HG03558 (cell line): ENCODE measurements around the gene INTS15.

Experiments
- ATAC-seq: cut with Tn5 transposase; IDR thresholded peaks from one replicate; pipeline ENCODE4 v1.9.1; 2021; ENCODE audit warnings: moderate number of reproducible peaks; ENCODE audit not compliant: unreplicated experiment; ENCODE audit errors: extremely low read depth

The INTS15 gene

GRCh38 chr7:6640246-6640721 lies 50.5 kb downstream of the INTS15 start:
- no peak for ATAC-seq

GRCh38 chr7:6641305-6642035 lies 51.6 kb downstream of the INTS15 start:
- ATAC-seq = no peak

GRCh38 chr7:6642239-6642839 lies 52.5 kb downstream of the INTS15 start:
- ATAC-seq = no peak

GRCh38 chr7:6642861-6643640 lies 53.2 kb downstream of the INTS15 start:
- ATAC-seq = no peak

GRCh38 chr7:6643915-6644625 lies 54.2 kb downstream of the INTS15 start:
- no peak for ATAC-seq

- ATAC-seq = no peak
Measured at GRCh38 chr7:6644728-6645127, 54.9 kb downstream of the INTS15 start.

- ATAC-seq = no peak
Measured at GRCh38 chr7:6646465-6646864, 56.6 kb downstream of the INTS15 start.

GRCh38 chr7:6647080-6647479 lies 57.3 kb downstream of the INTS15 start:
- ATAC-seq = no peak

GRCh38 chr7:6647541-6647940 lies 57.7 kb downstream of the INTS15 start:
- no peak for ATAC-seq

- ATAC-seq = no peak
Measured at GRCh38 chr7:6648066-6648814, 58.4 kb downstream of the INTS15 start.

GRCh38 chr7:6648815-6649104 lies 58.9 kb downstream of the INTS15 start:
- ATAC-seq = no peak

GRCh38 chr7:6649241-6649961 lies 59.6 kb downstream of the INTS15 start:
- ATAC-seq = no peak

GRCh38 chr7:6650086-6650485 lies 60.3 kb downstream of the INTS15 start:
- ATAC-seq = no peak

GRCh38 chr7:6650521-6651011 lies 60.7 kb downstream of the INTS15 start:
- ATAC-seq = no peak

- ATAC-seq = no peak
Measured at GRCh38 chr7:6651851-6652445, 62.1 kb downstream of the INTS15 start.

GRCh38 chr7:6652446-6653011 lies 62.7 kb downstream of the INTS15 start:
- no peak for ATAC-seq

GRCh38 chr7:6653071-6654003 lies 63.5 kb downstream of the INTS15 start:
- no peak for ATAC-seq
